ENCODE results near the gene LMX1A.

- TF ChIP-seq POLR2AphosphoS5 (IDR thresholded peaks at IDR 0.05): no peak
- no peak for TF ChIP-seq POLR2A (IDR thresholded peaks at IDR 0.05)
- TF ChIP-seq CTCF (IDR thresholded peaks at IDR 0.05): no peak
These were observed 91.2 kb downstream of the LMX1A start for GRCh38 chr1:165265196-165265838.

Data from sigmoid colon (tissue), 4 donors.